GM23338 (cell line): ENCODE results near the gene PARP3. TPM values are rescaled to one million over a fixed set of nuclear protein-coding genes. Genes with fewer than 3 reads are reported as not detected.

Experiments used
- ATAC-seq: fragments of 200-7000 bp; cut with Tn5 transposase; 3 replicates; pipeline ENCODE4 v1.9.1; 2020
- DNase-seq: peaks from one replicate; pipeline ENCODE4 v3.0.0-alpha.2; 2015; ENCODE audit warnings: low spot score
- H2AFZ ChIP-seq: fragments of 200-600 bp; sonication (generic); 2 replicates; pipeline ENCODE4 v1.8.0; 2016; ENCODE audit warnings: antibody characterized with exemption, mild to moderate bottlenecking, moderate library complexity
- H3F3A ChIP-seq: fragments of 200-600 bp; sonication (generic); replicated peaks from 2 replicates; pipeline ENCODE4 v1.8.0; 2017; ENCODE audit warnings: antibody characterized with exemption, mixed run types, low read depth
- H3K27ac ChIP-seq: fragments of 200-600 bp; sonication (generic); 2 replicates; pipeline ENCODE4 v1.6.1; 2016; ENCODE audit warnings: low read depth
- H3K27me3 ChIP-seq: fragments of 200-600 bp; sonication (generic); 2 replicates; pipeline ENCODE4 v1.8.0; 2016; ENCODE audit warnings: mild to moderate bottlenecking, mixed run types, moderate library complexity; ENCODE audit not compliant: insufficient read depth
- H3K36me3 ChIP-seq: fragments of 200-600 bp; sonication (generic); 2 replicates; pipeline ENCODE4 v1.8.0; 2016; ENCODE audit warnings: mild to moderate bottlenecking; ENCODE audit not compliant: insufficient read depth
- H3K4me1 ChIP-seq: fragments of 200-600 bp; sonication (generic); 2 replicates; pipeline ENCODE4 v1.8.0; 2016; ENCODE audit warnings: mild to moderate bottlenecking, moderate library complexity; ENCODE audit not compliant: insufficient read depth
- H3K4me2 ChIP-seq: fragments of 200-600 bp; sonication (generic); 2 replicates; pipeline ENCODE4 v1.7.1; 2017; ENCODE audit warnings: mixed run types
- H3K4me3 ChIP-seq: fragments of 200-600 bp; sonication (generic); 2 replicates; pipeline ENCODE4 v1.6.1; 2016; ENCODE audit warnings: mixed run types
- H3K79me2 ChIP-seq: fragments of 200-600 bp; sonication (generic); replicated peaks from 2 replicates; pipeline ENCODE4 v1.8.0; 2017; ENCODE audit warnings: mild to moderate bottlenecking; ENCODE audit not compliant: insufficient read depth
- H3K9me2 ChIP-seq: fragments of 200-600 bp; sonication (generic); 2 replicates; pipeline ENCODE4 v1.8.0; 2017; ENCODE audit not compliant: insufficient read depth
- H4K20me1 ChIP-seq: fragments of 200-600 bp; sonication (generic); replicated peaks from 2 replicates; pipeline ENCODE4 v1.8.0; 2017; ENCODE audit warnings: mild to moderate bottlenecking; ENCODE audit not compliant: insufficient read depth
- H3K27ac Mint-ChIP-seq: 2 replicates; pipeline ENCODE4 v1.8.0; 2020; ENCODE audit warnings: inconsistent platforms, mild to moderate bottlenecking, moderate library complexity, mixed read lengths
- H3K27me3 Mint-ChIP-seq: 3 replicates; pipeline ENCODE4 v1.8.0; 2022; ENCODE audit warnings: low read depth, mild to moderate bottlenecking, moderate library complexity, mixed read lengths, inconsistent platforms; ENCODE audit not compliant: insufficient read depth, poor library complexity
- H3K36me3 Mint-ChIP-seq: 3 replicates; pipeline ENCODE4 v1.8.0; 2021; ENCODE audit warnings: low read depth, mild to moderate bottlenecking, inconsistent platforms, moderate library complexity, mixed read lengths
- H3K4me1 Mint-ChIP-seq: 3 replicates; pipeline ENCODE4 v1.8.0; 2020; ENCODE audit warnings: mild to moderate bottlenecking, inconsistent platforms, mixed read lengths
- H3K4me3 Mint-ChIP-seq: 3 replicates; pipeline ENCODE4 v1.8.0; 2021; ENCODE audit warnings: moderate library complexity, mild to moderate bottlenecking, inconsistent platforms, mixed read lengths
- H3K9me3 Mint-ChIP-seq: 3 replicates; pipeline ENCODE4 v1.8.0; 2020; ENCODE audit warnings: moderate library complexity, mild to moderate bottlenecking, inconsistent platforms, mixed read lengths
- EZH2phosphoT487 ChIP-seq: fragments of 200-600 bp; sonication (generic); IDR thresholded peaks from one replicate; pipeline ENCODE4 v1.8.1; 2018; ENCODE audit warnings: antibody characterized with exemption; ENCODE audit not compliant: unreplicated experiment
- JUNB ChIP-seq: IDR thresholded peaks from one replicate; pipeline ENCODE4 v1.6.1; 2016; ENCODE audit warnings: antibody characterized with exemption; ENCODE audit not compliant: unreplicated experiment
- POLR2AphosphoS5 ChIP-seq: IDR thresholded peaks from 2 replicates; pipeline ENCODE4 v1.6.1; 2016; ENCODE audit warnings: antibody characterized with exemption, low read depth
- REST ChIP-seq: IDR thresholded peaks from one replicate; pipeline ENCODE4 v1.6.1; 2018; ENCODE audit warnings: antibody characterized with exemption; ENCODE audit not compliant: unreplicated experiment
- ZNF114 ChIP-seq: fragments of 250-450 bp; sonication (Bioruptor Pico); IDR thresholded peaks from 2 replicates; pipeline ENCODE4 v1.5.0; 2020; ENCODE audit warnings: mild to moderate bottlenecking, moderate library complexity
- ZNF331 ChIP-seq: fragments of 250-450 bp; sonication (Bioruptor Pico); IDR thresholded peaks from 2 replicates; pipeline ENCODE4 v1.5.0; 2020; ENCODE audit warnings: low read depth, mild to moderate bottlenecking, moderate library complexity
- ZNF462 ChIP-seq: fragments of 250-450 bp; sonication (Bioruptor Pico); IDR thresholded peaks from 2 replicates; pipeline ENCODE4 v1.5.0; 2020; ENCODE audit warnings: mild to moderate bottlenecking, moderate library complexity
- polyA plus RNA-seq: library from polyadenylated mRNA; unstranded; fragments of >200 nt; fragmentation: Nextera tagmentation; extraction: Ambion mirVana; gene quantifications from 2 replicates; pipeline ENCODE4 v1.2.1, GENCODE V29; 2016
- total RNA-seq: library from RNA; depleted of rRNA; stranded (reverse); fragments of >200 nt; shearing (Covaris generic); gene quantifications from 2 replicates; pipeline ENCODE4 v1.2.3, GENCODE V29; 2014

Gene PARP3
- total and polyA plus RNA-seq, 2 experiments from 2014 or later = 0.76 to 1.1 TPM

GRCh38 chr3:51943451-51944391 is 1.6 kb downstream of the PARP3 start:
- no peak for ATAC-seq
- Histone ChIP-seq H3K4me1 (peaks cover 9% of the 10 kb centered on the region; the same call in 1 of the 2 replicates), H4K20me1 (peaks cover 12% of the 10 kb centered on the region), H3K27ac (no peak overlapping the region), H3K27me3 (no peaks in the 10 kb centered on the region), H3K4me3 (no peak overlapping the region), H3K79me2 (peaks cover 25% of the 10 kb centered on the region), H3K9me2 (no peaks in the 10 kb centered on the region), H3F3A (0 out of 2 replicates have a peak, but pooled peaks cover 2% of the 10 kb centered on the region), H2AFZ (no peak overlapping the region), H3K4me2 (no peak overlapping the region), H3K36me3 (0 out of 2 replicates have a peak, but pooled peaks cover 6% of the 10 kb centered on the region)
- Mint-ChIP-seq H3K27ac (no peak overlapping the region), H3K4me3 (no peak overlapping the region; the same call in 2 of the 3 replicates), H3K36me3 (peaks cover 20% of the 10 kb centered on the region), H3K4me1 (peaks cover 18% of the 10 kb centered on the region), H3K9me3 (no peaks in the 10 kb centered on the region), H3K27me3 (peaks cover 23% of the 10 kb centered on the region)
- DNase-seq = no peak
- TF ChIP-seq POLR2AphosphoS5 = no peak
- TF ChIP-seq JUNB = no peak
- TF ChIP-seq ZNF114 = no peak
- TF ChIP-seq EZH2phosphoT487 = no peak
- TF ChIP-seq ZNF331 (CRISPR knock-in tag) = no peak
- no peak for TF ChIP-seq REST

GRCh38 chr3:51944451-51945021 is 2.4 kb downstream of the PARP3 start:
- no peak overlapping the region; the same call in 2 of the 3 replicates for H3K4me3 Mint-ChIP-seq
- no peak overlapping the region for H3K4me2 ChIP-seq
- DNase-seq = no peak
- H3K36me3 Mint-ChIP-seq = peaks cover 14% of the 10 kb centered on the region; the same call in 2 of the 3 replicates
- H3F3A ChIP-seq = 0 out of 2 replicates have a peak, but pooled peaks cover 2% of the 10 kb centered on the region
- no peak for ATAC-seq
- no peak overlapping the region for H3K27ac ChIP-seq
- H3K36me3 ChIP-seq = 0 out of 2 replicates have a peak, but pooled peaks cover 4% of the 10 kb centered on the region
- no peaks in the 10 kb centered on the region for H3K9me2 ChIP-seq
- no peaks in the 10 kb centered on the region for H3K27me3 ChIP-seq
- no peaks in the 10 kb centered on the region for H3K9me3 Mint-ChIP-seq
- no peak overlapping the region for H3K27ac Mint-ChIP-seq
- peaks cover 5% of the 10 kb centered on the region for H4K20me1 ChIP-seq
- H3K27me3 Mint-ChIP-seq = peaks cover 23% of the 10 kb centered on the region
- H3K4me3 ChIP-seq = no peak overlapping the region
- H3K4me1 Mint-ChIP-seq = peaks cover 14% of the 10 kb centered on the region
- peaks cover 9% of the 10 kb centered on the region; the same call in 1 of the 2 replicates for H3K4me1 ChIP-seq
- peaks cover 19% of the 10 kb centered on the region for H3K79me2 ChIP-seq
- no peak overlapping the region for H2AFZ ChIP-seq
- TF ChIP-seq JUNB (no peak), POLR2AphosphoS5 (no peak), ZNF462 (CRISPR knock-in tag) (no peak)
